Neural cell (in vitro differentiated cells): Measurements from ENCODE around the gene GBX2. TPM values are rescaled to one million over a fixed set of nuclear protein-coding genes. Genes with fewer than 3 reads are reported as not detected.

ENCODE experiments used
- H2AFZ ChIP-seq: fragments of 200-600, 300-800 bp; sonication (generic), shearing (Covaris generic); 2 replicates; pipeline ENCODE4 v1.6.0; 2014; ENCODE audit warnings: low read depth, mild to moderate bottlenecking, antibody characterized with exemption, low read length, moderate library complexity
- H3F3A ChIP-seq: fragments of 200-600 bp; shearing (Covaris generic); 2 replicates; pipeline ENCODE4 v1.6.1; 2016; ENCODE audit warnings: mild to moderate bottlenecking, moderate library complexity, mixed read lengths, antibody characterized with exemption, low read length; ENCODE audit not compliant: insufficient read depth, poor library complexity, severe bottlenecking
- H3K27ac ChIP-seq: fragments of 200-600, 300-800 bp; sonication (generic), shearing (Covaris generic); 2 replicates; pipeline ENCODE4 v1.5.1; 2014; ENCODE audit warnings: mild to moderate bottlenecking, low read length, moderate library complexity
- H3K27me3 ChIP-seq: fragments of 300-800, 200-600 bp; sonication (generic), shearing (Covaris generic); 2 replicates; pipeline ENCODE4 v1.6.0; 2014; ENCODE audit warnings: mild to moderate bottlenecking, low read depth, low read length, moderate library complexity; ENCODE audit not compliant: insufficient read depth
- H3K36me3 ChIP-seq: fragments of 300-800, 200-600 bp; sonication (generic), shearing (Covaris generic); 2 replicates; pipeline ENCODE4 v1.5.1; 2014; ENCODE audit warnings: mild to moderate bottlenecking, antibody characterized with exemption, low read length, moderate library complexity; ENCODE audit not compliant: insufficient read depth
- H3K4me2 ChIP-seq: fragments of 300-800, 200-600 bp; sonication (generic), shearing (Covaris generic); 2 replicates; pipeline ENCODE4 v1.6.0; 2014; ENCODE audit warnings: mild to moderate bottlenecking, low read length
- H3K4me3 ChIP-seq: fragments of 300-800, 200-600 bp; sonication (generic), shearing (Covaris generic); 2 replicates; pipeline ENCODE4 v1.5.1; 2014; ENCODE audit warnings: mild to moderate bottlenecking, low read length, moderate library complexity
- H3K79me2 ChIP-seq: fragments of 200-600 bp; shearing (Covaris generic); replicated peaks from 2 replicates; pipeline ENCODE4 v1.6.0; 2014; ENCODE audit warnings: mild to moderate bottlenecking, low read length, moderate library complexity; ENCODE audit not compliant: insufficient read depth
- H3K9ac ChIP-seq: fragments of 300-800, 200-600 bp; sonication (generic), shearing (Covaris generic); 2 replicates; pipeline ENCODE4 v1.6.1; 2016; ENCODE audit warnings: mild to moderate bottlenecking, low read length, mixed read lengths
- H3K9me2 ChIP-seq: fragments of 200-600 bp; shearing (Covaris generic); 2 replicates; pipeline ENCODE4 v1.6.1; 2016; ENCODE audit warnings: mild to moderate bottlenecking, low read length, mixed read lengths; ENCODE audit not compliant: insufficient read depth
- H3K9me3 ChIP-seq: fragments of 200-600, 300-800 bp; sonication (generic), shearing (Covaris generic); 2 replicates; pipeline ENCODE4 v1.6.1; 2016; ENCODE audit warnings: mild to moderate bottlenecking, mixed run types, low read length, moderate library complexity, mixed read lengths
- H4K20me1 ChIP-seq: fragments of 200-600 bp; shearing (Covaris generic); 2 replicates; pipeline ENCODE4 v1.6.1; 2016; ENCODE audit warnings: mild to moderate bottlenecking, mixed run types; ENCODE audit not compliant: insufficient read depth
- EP300 ChIP-seq: fragments of 450-650 bp; conservative IDR thresholded peaks from 2 replicates; pipeline ENCODE4 v1.6.1; 2014; ENCODE audit warnings: antibody characterized with exemption, mild to moderate bottlenecking, moderate library complexity; ENCODE audit not compliant: poor library complexity, severe bottlenecking
- EZH2 ChIP-seq: fragments of 200-600, 300-800 bp; shearing (Covaris generic), sonication (generic); IDR thresholded peaks from 2 replicates; pipeline ENCODE4 v1.6.1; 2014; ENCODE audit warnings: antibody characterized with exemption, low read length, borderline replicate concordance, mild to moderate bottlenecking; ENCODE audit not compliant: insufficient read depth, poor library complexity, severe bottlenecking
- MXI1 ChIP-seq: fragments of 450-650 bp; conservative IDR thresholded peaks from 2 replicates; pipeline ENCODE4 v1.6.1; 2014; ENCODE audit warnings: antibody characterized with exemption, mild to moderate bottlenecking; ENCODE audit not compliant: poor library complexity, severe bottlenecking
- POLR2AphosphoS5 ChIP-seq: IDR thresholded peaks from 2 replicates; pipeline ENCODE4 v1.6.1; 2012
- RAD21 ChIP-seq: fragments of 450-650 bp; conservative IDR thresholded peaks from 2 replicates; pipeline ENCODE4 v1.6.1; 2014; ENCODE audit warnings: antibody characterized with exemption, mild to moderate bottlenecking, moderate library complexity
- SMC3 ChIP-seq: fragments of 450-650 bp; conservative IDR thresholded peaks from 2 replicates; pipeline ENCODE4 v1.6.1; 2014; ENCODE audit warnings: antibody characterized with exemption, mild to moderate bottlenecking, moderate library complexity; ENCODE audit not compliant: poor library complexity
- TAF1 ChIP-seq: IDR thresholded peaks from 2 replicates; pipeline ENCODE4 v1.6.1; 2012; ENCODE audit warnings: low read depth
- polyA plus RNA-seq: library from polyadenylated mRNA; depleted of rRNA; stranded (reverse); fragments of >200 nt; gene quantifications from 2 replicates; pipeline ENCODE4 v1.2.3, GENCODE V29; 2014
- TF ChIP-seq, protein P1 (sequence below): fragments of 450-650 bp; IDR thresholded peaks from 2 replicates; pipeline ENCODE4 v1.5.1; 2014; ENCODE audit warnings: antibody characterized with exemption, mild to moderate bottlenecking, moderate library complexity; ENCODE audit not compliant: poor library complexity, severe bottlenecking
- TF ChIP-seq, protein P2 (sequence below): IDR thresholded peaks from 2 replicates; pipeline ENCODE4 v1.6.1; 2012; ENCODE audit warnings: borderline replicate concordance

Gene GBX2
- polyA plus RNA-seq, 1 donor from 2014 or later, result 0.92 TPM

DNA sequence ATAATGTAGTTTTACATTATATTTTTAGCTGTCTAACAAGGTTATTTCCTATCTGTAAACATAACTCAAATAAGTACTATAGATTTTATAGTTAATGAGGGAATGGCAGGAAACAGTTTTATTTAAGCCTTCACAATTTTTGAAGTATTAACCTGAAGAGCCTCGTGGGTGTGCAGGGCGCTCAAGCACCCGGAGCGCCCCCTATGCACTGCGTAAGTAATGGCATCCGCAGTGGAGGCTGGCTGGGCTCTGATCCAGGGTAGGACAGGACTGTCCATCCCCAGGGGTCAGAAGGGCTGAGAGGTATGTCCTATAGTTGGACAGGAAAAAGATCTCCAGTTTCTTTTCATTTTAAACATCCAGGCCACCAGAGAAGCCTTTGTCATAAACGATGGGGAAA, 8.2 kb upstream of the GBX2 start:
- Histone ChIP-seq H3K4me2 (no peak overlapping the region), H3K36me3 (no peaks in the 10 kb centered on the region), H3K27ac (no peak overlapping the region), H3K4me3 (no peak overlapping the region), H4K20me1 (no peaks in the 10 kb centered on the region), H2AFZ (no peak overlapping the region), H3K9ac (no peak overlapping the region), H3K79me2 (no peaks in the 10 kb centered on the region), H3K27me3 (peaks cover 100% of the 10 kb centered on the region), H3K9me2 (no peaks in the 10 kb centered on the region), H3K9me3 (no peaks in the 10 kb centered on the region), H3F3A (peaks cover 5% of the 10 kb centered on the region)
- no peak for TF ChIP-seq POLR2AphosphoS5
- TF ChIP-seq, protein P1, sequence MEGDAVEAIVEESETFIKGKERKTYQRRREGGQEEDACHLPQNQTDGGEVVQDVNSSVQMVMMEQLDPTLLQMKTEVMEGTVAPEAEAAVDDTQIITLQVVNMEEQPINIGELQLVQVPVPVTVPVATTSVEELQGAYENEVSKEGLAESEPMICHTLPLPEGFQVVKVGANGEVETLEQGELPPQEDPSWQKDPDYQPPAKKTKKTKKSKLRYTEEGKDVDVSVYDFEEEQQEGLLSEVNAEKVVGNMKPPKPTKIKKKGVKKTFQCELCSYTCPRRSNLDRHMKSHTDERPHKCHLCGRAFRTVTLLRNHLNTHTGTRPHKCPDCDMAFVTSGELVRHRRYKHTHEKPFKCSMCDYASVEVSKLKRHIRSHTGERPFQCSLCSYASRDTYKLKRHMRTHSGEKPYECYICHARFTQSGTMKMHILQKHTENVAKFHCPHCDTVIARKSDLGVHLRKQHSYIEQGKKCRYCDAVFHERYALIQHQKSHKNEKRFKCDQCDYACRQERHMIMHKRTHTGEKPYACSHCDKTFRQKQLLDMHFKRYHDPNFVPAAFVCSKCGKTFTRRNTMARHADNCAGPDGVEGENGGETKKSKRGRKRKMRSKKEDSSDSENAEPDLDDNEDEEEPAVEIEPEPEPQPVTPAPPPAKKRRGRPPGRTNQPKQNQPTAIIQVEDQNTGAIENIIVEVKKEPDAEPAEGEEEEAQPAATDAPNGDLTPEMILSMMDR, result peak; percentile 32

DNA sequence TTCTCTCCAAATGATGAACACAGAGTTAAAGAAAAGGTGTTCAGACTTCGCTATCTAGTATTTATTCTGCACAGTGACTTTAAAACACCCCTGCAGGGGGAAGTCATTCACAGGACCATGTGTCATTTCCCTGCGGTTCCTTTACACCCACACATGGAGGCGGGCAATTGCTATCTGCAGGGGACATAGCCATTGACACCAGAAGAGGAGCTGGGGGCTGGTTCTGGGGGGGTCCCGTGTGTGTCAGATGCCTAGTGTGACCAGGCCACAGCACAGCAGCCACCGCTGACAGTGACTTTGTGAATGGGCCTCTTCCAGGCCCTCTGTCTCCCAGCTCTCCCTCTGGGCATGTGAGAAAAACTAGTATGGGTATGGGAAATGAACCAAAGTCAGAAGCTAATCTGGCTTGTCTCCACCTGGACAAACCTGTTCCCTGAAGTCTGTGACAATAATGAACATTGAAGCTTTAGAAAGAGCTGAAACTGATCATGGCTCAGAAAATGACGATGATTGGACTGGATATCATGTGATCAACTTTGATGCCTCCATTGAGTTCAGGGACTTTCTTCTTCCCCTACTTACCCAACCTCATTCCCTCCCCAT, 7.5 kb upstream of the GBX2 start:
- no peak overlapping the region for H3K9ac ChIP-seq
- H3K36me3 ChIP-seq, result no peaks in the 10 kb centered on the region
- H3K9me2 ChIP-seq, result no peaks in the 10 kb centered on the region
- H3K9me3 ChIP-seq, result no peaks in the 10 kb centered on the region
- H3F3A ChIP-seq, result peaks cover 5% of the 10 kb centered on the region
- no peak overlapping the region for H2AFZ ChIP-seq
- no peak overlapping the region for H3K27ac ChIP-seq
- TF ChIP-seq SMC3 (no peak), EP300 (no peak), TAF1 (no peak), MXI1 (no peak), POLR2AphosphoS5 (no peak)
- TF ChIP-seq, protein P1, result no peak
- no peaks in the 10 kb centered on the region for H3K79me2 ChIP-seq
- peaks cover 100% of the 10 kb centered on the region for H3K27me3 ChIP-seq
- H3K4me2 ChIP-seq, result no peak overlapping the region
- H4K20me1 ChIP-seq, result no peaks in the 10 kb centered on the region
- H3K4me3 ChIP-seq, result no peak overlapping the region

DNA sequence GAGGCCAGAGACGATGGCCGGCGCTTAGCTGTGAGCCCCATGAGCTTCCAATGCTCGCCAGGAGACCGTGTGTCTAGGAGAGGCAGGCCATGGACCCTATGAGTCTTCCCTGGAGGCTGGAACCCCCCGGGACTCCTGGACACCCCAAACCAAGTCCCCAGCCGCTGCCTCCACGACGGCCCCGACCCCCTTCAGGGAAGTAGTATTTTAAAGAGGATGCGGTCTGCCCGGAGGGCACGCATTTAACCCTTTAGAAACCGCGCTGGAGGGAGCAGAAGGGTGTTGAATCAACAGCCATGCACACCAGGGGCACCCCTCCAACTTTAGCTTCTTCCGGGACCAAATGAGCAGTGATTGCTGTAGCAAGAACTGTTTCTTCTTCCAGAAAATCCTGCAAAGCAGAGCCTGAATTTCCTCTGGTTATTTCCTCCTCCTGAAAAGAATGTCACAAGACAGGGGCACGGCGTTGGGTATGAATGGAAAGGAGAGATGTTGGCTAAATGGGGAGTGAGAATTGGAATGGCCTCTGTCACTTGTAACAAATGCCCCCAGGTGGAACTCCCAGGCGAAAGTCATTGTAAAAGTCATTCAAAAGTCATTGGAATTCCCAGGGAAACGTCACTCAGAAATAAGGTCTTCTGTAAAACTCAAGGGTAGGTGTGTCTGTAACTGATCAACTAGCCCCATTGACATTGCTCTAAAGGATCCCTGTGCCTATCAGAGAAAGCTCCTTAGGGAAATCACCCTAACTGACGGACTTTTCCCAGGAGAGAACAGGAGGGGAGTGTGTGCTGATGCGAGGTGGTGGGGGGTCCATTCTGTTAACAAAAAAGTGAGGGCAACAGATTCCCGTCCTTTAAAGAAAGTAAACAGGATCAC, 5.8 kb upstream of the GBX2 start:
- peaks cover 100% of the 10 kb centered on the region for H3K27me3 ChIP-seq
- H3F3A ChIP-seq, result peaks cover 5% of the 10 kb centered on the region
- H3K9me2 ChIP-seq, result no peaks in the 10 kb centered on the region
- no peak overlapping the region for H3K4me2 ChIP-seq
- H3K79me2 ChIP-seq, result no peaks in the 10 kb centered on the region
- no peak overlapping the region for H3K9ac ChIP-seq
- H3K9me3 ChIP-seq, result no peaks in the 10 kb centered on the region
- no peaks in the 10 kb centered on the region for H3K36me3 ChIP-seq
- H3K27ac ChIP-seq, result no peak overlapping the region
- no peak overlapping the region for H3K4me3 ChIP-seq
- no peaks in the 10 kb centered on the region for H4K20me1 ChIP-seq
- no peak overlapping the region for H2AFZ ChIP-seq
- no peak for TF ChIP-seq RAD21
- TF ChIP-seq TAF1, result no peak
- no peak for TF ChIP-seq POLR2AphosphoS5
- no peak for TF ChIP-seq MXI1
- no peak for TF ChIP-seq EZH2
- TF ChIP-seq EP300, result no peak
- TF ChIP-seq, protein P2, sequence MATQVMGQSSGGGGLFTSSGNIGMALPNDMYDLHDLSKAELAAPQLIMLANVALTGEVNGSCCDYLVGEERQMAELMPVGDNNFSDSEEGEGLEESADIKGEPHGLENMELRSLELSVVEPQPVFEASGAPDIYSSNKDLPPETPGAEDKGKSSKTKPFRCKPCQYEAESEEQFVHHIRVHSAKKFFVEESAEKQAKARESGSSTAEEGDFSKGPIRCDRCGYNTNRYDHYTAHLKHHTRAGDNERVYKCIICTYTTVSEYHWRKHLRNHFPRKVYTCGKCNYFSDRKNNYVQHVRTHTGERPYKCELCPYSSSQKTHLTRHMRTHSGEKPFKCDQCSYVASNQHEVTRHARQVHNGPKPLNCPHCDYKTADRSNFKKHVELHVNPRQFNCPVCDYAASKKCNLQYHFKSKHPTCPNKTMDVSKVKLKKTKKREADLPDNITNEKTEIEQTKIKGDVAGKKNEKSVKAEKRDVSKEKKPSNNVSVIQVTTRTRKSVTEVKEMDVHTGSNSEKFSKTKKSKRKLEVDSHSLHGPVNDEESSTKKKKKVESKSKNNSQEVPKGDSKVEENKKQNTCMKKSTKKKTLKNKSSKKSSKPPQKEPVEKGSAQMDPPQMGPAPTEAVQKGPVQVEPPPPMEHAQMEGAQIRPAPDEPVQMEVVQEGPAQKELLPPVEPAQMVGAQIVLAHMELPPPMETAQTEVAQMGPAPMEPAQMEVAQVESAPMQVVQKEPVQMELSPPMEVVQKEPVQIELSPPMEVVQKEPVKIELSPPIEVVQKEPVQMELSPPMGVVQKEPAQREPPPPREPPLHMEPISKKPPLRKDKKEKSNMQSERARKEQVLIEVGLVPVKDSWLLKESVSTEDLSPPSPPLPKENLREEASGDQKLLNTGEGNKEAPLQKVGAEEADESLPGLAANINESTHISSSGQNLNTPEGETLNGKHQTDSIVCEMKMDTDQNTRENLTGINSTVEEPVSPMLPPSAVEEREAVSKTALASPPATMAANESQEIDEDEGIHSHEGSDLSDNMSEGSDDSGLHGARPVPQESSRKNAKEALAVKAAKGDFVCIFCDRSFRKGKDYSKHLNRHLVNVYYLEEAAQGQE, result no peak
- TF ChIP-seq, protein P1, result no peak
- no peak for TF ChIP-seq SMC3
